Thyroid gland (tissue), 4 donors: Measurements from ENCODE around the gene KCNK13. TPM values are rescaled to one million over a fixed set of nuclear protein-coding genes. Genes with fewer than 3 reads are reported as not detected.

Experiments used
- DNase-seq, 2 donors: peaks; one replicate each; pipeline ENCODE4 v3.0.0-alpha.2; 2019
- H3K27ac ChIP-seq, 3 donors: fragments of 200-600 bp; sonication (generic); 1 replicate in 2 of 3; 2 replicates in 1 of 3; pipeline ENCODE4 v1.5.1; 2016 to 2019; ENCODE audit warnings: mild to moderate bottlenecking in 1 of 3, moderate library complexity in 1 of 3
- H3K27me3 ChIP-seq: fragments of 200-600 bp; sonication (generic); one replicate; pipeline ENCODE4 v1.5.1; 2019
- H3K36me3 ChIP-seq, 2 donors: fragments of 200-600 bp; sonication (generic); one replicate each; pipeline ENCODE4 v1.5.1; 2016 to 2019
- H3K4me1 ChIP-seq, 2 donors: fragments of 200-600 bp; sonication (generic); one replicate each; pipeline ENCODE4 v1.5.1; 2017 to 2019
- H3K4me3 ChIP-seq, 3 donors: fragments of 200-600 bp; sonication (generic); replicated peaks in 1 of 3; 1 replicate in 2 of 3; 2 replicates in 1 of 3; pipeline ENCODE4 v1.5.1; 2016; ENCODE audit warnings: mild to moderate bottlenecking in 1 of 3
- H3K9me3 ChIP-seq: fragments of 200-600 bp; sonication (generic); one replicate; pipeline ENCODE4 v1.5.1; 2017
- CTCF ChIP-seq, 6 experiments: fragments of 200-600 bp in 3 of 6; fragments of 450-650 bp in 3 of 6; sonication (generic) in 3 of 6; IDR thresholded peaks; one replicate each; pipeline ENCODE4 v1.5.1; 2016 to 2019; ENCODE audit warnings: antibody characterized with exemption in 6 of 6, mild to moderate bottlenecking in 2 of 6, inconsistent platforms in 1 of 6, moderate library complexity in 1 of 6
- POLR2A ChIP-seq, 2 donors: fragments of 450-650 bp; IDR thresholded peaks; one replicate each; pipeline ENCODE4 v1.6.1; 2017; ENCODE audit warnings: antibody characterized with exemption in 2 of 2, mild to moderate bottlenecking in 2 of 2, moderate library complexity in 1 of 2
- WGBS, 2 donors: methylation state at CpG; one replicate each; pipeline ENCODE4 v1.1.5; 2017; 5-methylcytosine and 5-hydroxymethylcytosine counted together
- intact Hi-C: fragments of 100-400 bp; cut with DNase I; formaldehyde crosslinking; loops from one replicate; pipeline ENCODE4 v1.15.1; 2023
- total RNA-seq, 4 donors: library from RNA; depleted of rRNA; stranded (reverse); fragments of >200 nt; gene quantifications; one replicate each; pipeline ENCODE4 v1.2.3, GENCODE V29; 2016

The KCNK13 gene
- total RNA-seq, 4 donors from 2014 or later, result 4.0 to 7.2 (median 4.9) TPM

GRCh38 chr14:90154110-90154509, 92.3 kb downstream of the KCNK13 start:
- intact Hi-C loops, result no loop called here
- Histone ChIP-seq H3K27ac (no peak overlapping the region), H3K36me3 (no peaks in the 10 kb centered on the region), H3K9me3 (no peaks in the 10 kb centered on the region), H3K27me3 (no peaks in the 10 kb centered on the region), H3K4me3 (no peak overlapping the region), H3K4me1 (no peaks in the 10 kb centered on the region)
- no peak for TF ChIP-seq POLR2A (IDR thresholded peaks at IDR 0.05)
- no peak for TF ChIP-seq CTCF (IDR thresholded peaks at IDR 0.05)
- DNase-seq, result no peak

GRCh38 chr14:90159146-90159545, 97.4 kb downstream of the KCNK13 start:
- TF ChIP-seq CTCF (IDR thresholded peaks at IDR 0.05) (no peak), POLR2A (IDR thresholded peaks at IDR 0.05) (no peak)
- H3K27me3 ChIP-seq, result no peaks in the 10 kb centered on the region
- no peak overlapping the region for H3K27ac ChIP-seq
- no peak for DNase-seq
- WGBS, 2 donors, result 39 to 49% methylated on average over 3 of the region's 3 CpGs
- H3K4me1 ChIP-seq, result no peaks in the 10 kb centered on the region
- no peak overlapping the region for H3K4me3 ChIP-seq
- H3K9me3 ChIP-seq, result no peaks in the 10 kb centered on the region
- H3K36me3 ChIP-seq, result no peaks in the 10 kb centered on the region
- intact Hi-C loops, result no loop called here

- H3K27me3 ChIP-seq, result no peaks in the 10 kb centered on the region
- WGBS, 2 donors, result 59 to 63% methylated on average over 4 of the region's 4 CpGs
- TF ChIP-seq CTCF (IDR thresholded peaks at IDR 0.05) (no peak), POLR2A (IDR thresholded peaks at IDR 0.05) (no peak)
Observed at GRCh38 chr14:90159688-90160087, 97.9 kb downstream of the KCNK13 start.

GRCh38 chr14:90161129-90161528, 99.3 kb downstream of the KCNK13 start:
- Histone ChIP-seq H3K4me1 (no peaks in the 10 kb centered on the region), H3K27me3 (no peaks in the 10 kb centered on the region), H3K36me3 (no peaks in the 10 kb centered on the region), H3K27ac (no peak overlapping the region), H3K4me3 (no peak overlapping the region), H3K9me3 (no peaks in the 10 kb centered on the region)
- no peak for TF ChIP-seq POLR2A (IDR thresholded peaks at IDR 0.05)
- intact Hi-C loops, result no loop called here
- DNase-seq, result no peak
- 90 to 91% methylated on average over 3 of the region's 3 CpGs for WGBS, 2 donors

More at GRCh38 chr14:90159688-90160087, 97.9 kb downstream of the KCNK13 start:
- no peak overlapping the region for H3K27ac ChIP-seq
- H3K9me3 ChIP-seq, result no peaks in the 10 kb centered on the region
- intact Hi-C loops, result no loop called here
- H3K36me3 ChIP-seq, result no peaks in the 10 kb centered on the region
- H3K4me1 ChIP-seq, result no peaks in the 10 kb centered on the region
- no peak overlapping the region for H3K4me3 ChIP-seq
- DNase-seq, result no peak

- DNase-seq, result no peak
- Histone ChIP-seq H3K27ac (no peak overlapping the region), H3K4me1 (no peaks in the 10 kb centered on the region), H3K36me3 (no peaks in the 10 kb centered on the region), H3K27me3 (no peaks in the 10 kb centered on the region), H3K4me3 (no peak overlapping the region), H3K9me3 (no peaks in the 10 kb centered on the region)
- no peak for TF ChIP-seq CTCF (IDR thresholded peaks at IDR 0.05)
- no peak for TF ChIP-seq POLR2A (IDR thresholded peaks at IDR 0.05)
- intact Hi-C loops, result no loop called here
- 73 to 79% methylated on average over 4 of the region's 4 CpGs for WGBS, 2 donors
Observed at GRCh38 chr14:90168425-90169105, 106.8 kb downstream of the KCNK13 start.
